Endothelial cell (in vitro differentiated cells): ENCODE measurements around the gene BBS2. TPM values are rescaled to one million over a fixed set of nuclear protein-coding genes. Genes with fewer than 3 reads are reported as not detected.

ENCODE experiments used
- DNase-seq: peaks from one replicate; pipeline ENCODE4 v3.0.0; 2021; ENCODE audit warnings: low spot score
- H3K27ac Mint-ChIP-seq: one replicate; pipeline ENCODE4 v1.8.0; 2021; ENCODE audit warnings: mixed read lengths, inconsistent platforms; ENCODE audit not compliant: unreplicated experiment
- H3K27me3 Mint-ChIP-seq: one replicate; pipeline ENCODE4 v1.8.0; 2021; ENCODE audit warnings: mild to moderate bottlenecking, moderate library complexity, mixed read lengths, inconsistent platforms; ENCODE audit not compliant: unreplicated experiment
- H3K36me3 Mint-ChIP-seq: one replicate; pipeline ENCODE4 v1.8.0; 2021; ENCODE audit warnings: mild to moderate bottlenecking, low read depth, mixed read lengths, inconsistent platforms; ENCODE audit not compliant: unreplicated experiment
- H3K4me1 Mint-ChIP-seq: one replicate; pipeline ENCODE4 v1.8.0; 2021; ENCODE audit warnings: mild to moderate bottlenecking, mixed read lengths, inconsistent platforms; ENCODE audit not compliant: unreplicated experiment
- H3K4me3 Mint-ChIP-seq: one replicate; pipeline ENCODE4 v1.8.0; 2021; ENCODE audit warnings: mild to moderate bottlenecking, mixed read lengths, inconsistent platforms; ENCODE audit not compliant: unreplicated experiment
- H3K9me3 Mint-ChIP-seq: one replicate; pipeline ENCODE4 v1.8.0; 2021; ENCODE audit warnings: mixed read lengths, inconsistent platforms; ENCODE audit not compliant: unreplicated experiment
- CTCF ChIP-seq: fragments of 200-600 bp; sonication (generic); IDR thresholded peaks from one replicate; pipeline ENCODE4 v1.5.0; 2021; ENCODE audit warnings: antibody characterized with exemption; ENCODE audit not compliant: unreplicated experiment
- long read RNA-seq: library from polyadenylated mRNA; unstranded; transcript quantifications from one replicate; pipeline ENCODE4 v2.0.0, GENCODE V29; 2020; ENCODE audit not compliant: unreplicated experiment
- total RNA-seq: library from RNA; stranded (reverse); fragmentation: NEBNext Ultra II Directional; extraction: Animal tissue kit (Norgen Biotek cat#: 25700); gene quantifications from one replicate; pipeline ENCODE4 v1.2.1, GENCODE V29; 2021; ENCODE audit not compliant: unreplicated experiment

The BBS2 gene
- 37.5 TPM for total RNA-seq
- long read RNA-seq, transcript BBS2-201 (17 exons, 2,963 nt), result major isoform, 10 of 18 reads
- long read RNA-seq, partial matches to known transcripts, result 0 of 18 reads
- long read RNA-seq, other reads (novel, unspliced or antisense), result 8 of 18 reads

GRCh38 chr16:56519459-56520250, at the start of gene BBS2:
TSS of gene BBS2 (minus strand) at chr16:56520024. CDS start at chr16:56519862, 162 bp downstream.
- peak; percentile 89 for DNase-seq
- peaks cover 8% of the 10 kb centered on the region for H3K4me1 Mint-ChIP-seq
- no peaks in the 10 kb centered on the region for H3K9me3 Mint-ChIP-seq
- peak within 1 kb of the TSS; percentile 89 for H3K4me3 Mint-ChIP-seq
- TF ChIP-seq CTCF, result no peak
- no peaks in the 10 kb centered on the region for H3K36me3 Mint-ChIP-seq
- no peaks in the 10 kb centered on the region for H3K27me3 Mint-ChIP-seq
- peak within 1 kb of the TSS; percentile 52 for H3K27ac Mint-ChIP-seq

- DNase-seq, result no peak
- peaks cover 6% of the 10 kb centered on the region for H3K27me3 Mint-ChIP-seq
- no peak within 1 kb of the TSS for H3K27ac Mint-ChIP-seq
- TF ChIP-seq CTCF, result no peak
- no peaks in the 10 kb centered on the region for H3K36me3 Mint-ChIP-seq
- no peaks in the 10 kb centered on the region for H3K4me1 Mint-ChIP-seq
- H3K9me3 Mint-ChIP-seq, result no peaks in the 10 kb centered on the region
- H3K4me3 Mint-ChIP-seq, result no peak within 1 kb of the TSS
These were observed 45.1 kb upstream of the BBS2 start, which contains the start of gene MT4 for GRCh38 chr16:56564793-56565477. TSS of gene MT4 (plus strand) at chr16:56565073. CDS start at chr16:56565129, 56 bp downstream.

GRCh38 chr16:56561126-56561525, 41.3 kb upstream of the BBS2 start:
- no peak for TF ChIP-seq CTCF
- H3K36me3 Mint-ChIP-seq, result no peaks in the 10 kb centered on the region
- H3K27ac Mint-ChIP-seq, result no peak overlapping the region
- no peak overlapping the region for H3K4me3 Mint-ChIP-seq
- no peaks in the 10 kb centered on the region for H3K9me3 Mint-ChIP-seq
- DNase-seq, result no peak
- H3K27me3 Mint-ChIP-seq, result peaks cover 2% of the 10 kb centered on the region
- no peaks in the 10 kb centered on the region for H3K4me1 Mint-ChIP-seq

- no peaks in the 10 kb centered on the region for H3K36me3 Mint-ChIP-seq
- peaks cover 2% of the 10 kb centered on the region for H3K27me3 Mint-ChIP-seq
- DNase-seq, result no peak
- TF ChIP-seq CTCF, result no peak
- no peaks in the 10 kb centered on the region for H3K4me1 Mint-ChIP-seq
- H3K9me3 Mint-ChIP-seq, result no peaks in the 10 kb centered on the region
- no peak overlapping the region for H3K4me3 Mint-ChIP-seq
- H3K27ac Mint-ChIP-seq, result no peak overlapping the region
These were observed 40.6 kb upstream of the BBS2 start for GRCh38 chr16:56560447-56560846.
